HG03469 (cell line): ENCODE measurements around the gene VOPP1.

Experiments used
- ATAC-seq: cut with Tn5 transposase; IDR thresholded peaks from one replicate; pipeline ENCODE4 v1.9.1; 2021; ENCODE audit warnings: mild to moderate bottlenecking, moderate library complexity, moderate number of reproducible peaks; ENCODE audit not compliant: unreplicated experiment

VOPP1 gene

GRCh38 chr7:55440040-55440690 is 132.1 kb downstream of the VOPP1 start:
- ATAC-seq, result no peak

DNA sequence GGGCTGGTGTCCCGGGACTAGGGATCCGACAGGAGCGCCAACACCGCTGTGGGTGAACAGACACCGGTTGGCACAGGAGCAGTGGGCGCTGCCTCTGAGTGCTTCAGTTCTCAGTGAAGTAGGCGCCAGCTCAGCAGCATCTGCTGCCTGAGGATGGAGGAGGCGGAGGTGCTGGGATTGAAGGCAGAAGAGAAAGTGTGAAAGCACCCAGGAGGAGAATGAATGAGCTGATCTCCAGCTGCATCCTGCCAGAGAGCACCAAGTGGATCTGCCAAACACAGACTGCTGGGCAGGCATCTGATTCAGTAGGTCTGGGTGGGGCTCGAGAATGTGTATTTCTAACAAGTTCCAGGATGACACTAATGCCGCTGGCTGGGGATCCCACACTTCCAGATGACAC is 132.7 kb downstream of the VOPP1 start:
- no peak for ATAC-seq

DNA sequence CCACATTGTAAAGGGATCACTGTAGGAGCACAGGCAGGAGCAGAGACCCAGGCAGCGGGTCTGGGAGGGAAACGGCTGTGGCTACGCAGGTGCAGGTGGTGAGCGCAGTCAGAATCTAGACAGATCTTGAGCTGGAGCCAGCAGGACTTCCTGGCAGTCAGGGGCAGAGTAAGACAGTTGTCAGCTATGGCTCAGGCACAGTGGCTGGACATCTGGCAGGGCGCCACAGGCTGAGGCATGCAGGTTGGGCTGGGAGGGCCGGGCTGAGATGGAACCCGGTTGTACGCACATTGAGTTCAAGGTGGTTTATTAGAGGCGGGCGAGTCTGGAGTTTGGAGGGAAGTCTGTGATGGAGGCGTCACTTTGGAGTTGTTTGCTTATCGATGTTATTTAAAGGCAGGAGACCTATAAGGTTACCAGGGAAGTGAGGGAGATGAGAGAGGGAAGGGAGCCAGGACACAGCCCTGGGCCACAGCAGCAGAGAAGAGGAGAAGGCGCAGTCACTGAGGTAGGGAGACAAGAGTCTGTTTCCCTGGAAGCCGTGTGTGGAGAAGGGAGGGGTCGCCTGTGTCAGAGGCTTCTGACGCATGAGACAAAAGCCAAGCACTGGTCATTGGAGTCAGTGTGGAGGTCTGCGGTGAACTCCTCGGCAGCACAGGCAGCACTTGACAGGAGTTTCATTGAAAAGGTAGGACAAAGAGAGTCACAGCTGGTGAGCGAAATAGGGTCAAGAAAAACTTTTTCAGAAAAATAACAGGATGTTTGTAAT is 133.4 kb downstream of the VOPP1 start:
- ATAC-seq, result no peak

- ATAC-seq, result no peak
Observed at GRCh38 chr7:55438085-55438756, 134.1 kb downstream of the VOPP1 start.

DNA sequence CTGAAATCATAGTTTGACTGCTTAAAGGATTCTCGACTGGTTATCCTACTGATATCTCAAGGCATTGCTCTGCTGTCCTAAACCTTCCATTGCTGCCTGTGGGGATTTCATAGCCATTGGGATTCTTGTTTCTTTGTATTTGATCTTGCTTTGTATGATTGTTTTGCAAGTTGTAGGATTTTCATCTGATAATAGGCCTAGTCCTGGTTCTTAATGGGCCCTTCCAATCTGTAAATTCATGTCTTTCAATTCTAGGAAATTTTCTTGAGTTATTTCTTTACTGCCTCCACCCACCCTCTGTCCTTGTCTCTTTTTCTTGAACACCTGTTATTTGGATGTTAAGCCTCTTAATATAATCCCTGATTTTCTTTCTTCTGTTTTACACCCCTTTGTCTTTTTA is 134.9 kb downstream of the VOPP1 start:
- ATAC-seq, result no peak

DNA sequence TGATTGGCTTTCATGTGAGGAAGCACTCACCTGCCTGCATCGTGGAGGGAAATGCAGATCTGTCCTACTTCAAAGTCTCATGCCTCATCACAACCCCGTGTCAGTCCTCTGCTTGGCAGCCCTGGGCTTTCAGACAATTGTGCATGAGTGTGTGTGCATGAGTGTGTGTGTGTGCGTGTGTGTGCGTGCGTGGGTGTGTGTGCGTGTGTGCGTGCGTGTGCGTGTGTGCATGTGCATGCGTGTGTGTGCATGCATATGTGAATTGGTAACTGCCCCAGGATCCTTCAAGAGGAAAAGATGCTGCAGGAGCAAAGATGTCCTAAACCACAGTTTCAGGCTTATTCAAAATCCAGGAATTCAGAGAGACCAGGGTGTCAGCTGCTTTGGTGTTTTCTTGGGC is 135.8 kb downstream of the VOPP1 start:
- ATAC-seq, result no peak

GRCh38 chr7:55435466-55435865 is 136.8 kb downstream of the VOPP1 start:
- ATAC-seq, result no peak

GRCh38 chr7:55432939-55433784 is 139.1 kb downstream of the VOPP1 start:
- ATAC-seq, result peak; percentile 71

GRCh38 chr7:55432506-55432905 is 139.8 kb downstream of the VOPP1 start:
- no peak for ATAC-seq

DNA sequence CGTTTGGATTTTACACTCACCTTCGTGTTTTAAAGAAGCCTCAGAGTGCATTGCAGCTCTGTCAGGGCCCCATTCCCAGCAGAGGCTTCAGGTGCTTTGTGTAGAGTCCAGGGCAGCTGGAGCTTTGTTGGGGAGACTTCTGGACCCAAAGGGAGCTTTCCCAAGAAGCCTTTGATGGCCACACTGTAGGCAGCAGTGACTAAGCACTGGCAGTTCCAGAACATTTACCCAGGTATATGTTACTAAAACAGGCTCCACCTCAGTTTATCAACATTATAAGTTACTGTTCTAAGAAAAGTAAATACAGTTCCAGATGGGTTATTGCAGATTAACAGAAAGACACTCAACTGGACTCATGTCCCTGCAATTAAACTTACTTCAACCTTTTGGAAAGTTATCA is 140.4 kb downstream of the VOPP1 start:
- ATAC-seq, result no peak

DNA sequence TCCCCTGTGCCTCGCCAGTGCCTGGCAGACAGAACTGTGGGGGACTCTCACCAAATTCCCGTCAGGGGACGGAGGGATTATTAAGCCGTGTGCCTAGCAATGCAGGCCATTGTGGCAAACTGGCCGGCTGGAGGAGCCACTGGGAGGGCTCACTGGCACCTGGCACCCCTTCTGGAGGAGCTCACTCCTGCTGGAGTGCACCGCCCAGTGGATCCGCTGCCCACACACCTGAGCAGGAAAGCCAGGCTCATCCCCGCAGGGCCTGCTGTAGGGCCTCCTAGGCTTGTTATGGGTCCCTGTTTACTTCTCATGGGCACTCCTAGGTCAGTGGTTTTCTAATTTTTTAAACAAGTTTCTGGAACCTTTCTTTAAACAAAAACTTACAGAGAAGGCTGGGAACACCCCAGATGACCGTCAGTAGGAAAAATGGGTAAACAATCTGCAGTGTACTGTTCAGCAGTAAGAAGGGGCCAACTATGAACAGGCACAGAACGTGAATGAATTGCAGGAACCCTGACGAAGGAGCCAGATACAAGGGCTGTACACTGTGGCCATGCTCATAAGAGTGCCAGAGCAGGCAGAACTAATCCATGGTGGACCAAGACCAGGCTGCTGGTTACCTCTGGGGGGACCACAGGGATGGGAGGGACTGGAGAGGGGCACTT is 142.3 kb downstream of the VOPP1 start:
- ATAC-seq, result no peak

- no peak for ATAC-seq
Observed at GRCh38 chr7:55427800-55428199, 144.5 kb downstream of the VOPP1 start.

GRCh38 chr7:55427342-55427741 is 145.0 kb downstream of the VOPP1 start:
- no peak for ATAC-seq

DNA sequence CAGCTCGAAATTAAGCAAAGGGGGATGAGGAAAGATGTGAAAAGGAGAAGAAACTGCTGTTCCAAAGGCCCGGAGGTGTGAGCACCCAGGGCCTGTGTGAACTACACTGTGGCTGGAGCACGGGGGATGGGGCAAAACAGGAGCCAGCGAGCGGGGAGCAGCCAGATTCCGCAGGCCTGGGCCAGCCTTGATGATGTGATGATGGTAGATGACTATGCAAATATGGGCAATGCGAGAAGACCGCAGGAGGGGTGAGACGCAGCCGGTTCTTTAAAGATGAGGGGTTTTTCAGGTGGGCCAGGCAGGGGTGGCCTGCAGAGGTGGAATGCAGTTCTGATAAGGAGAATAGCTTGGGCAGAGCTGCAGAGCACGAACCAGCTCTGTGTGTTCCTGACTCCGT is 145.6 kb downstream of the VOPP1 start:
- ATAC-seq, result no peak

DNA sequence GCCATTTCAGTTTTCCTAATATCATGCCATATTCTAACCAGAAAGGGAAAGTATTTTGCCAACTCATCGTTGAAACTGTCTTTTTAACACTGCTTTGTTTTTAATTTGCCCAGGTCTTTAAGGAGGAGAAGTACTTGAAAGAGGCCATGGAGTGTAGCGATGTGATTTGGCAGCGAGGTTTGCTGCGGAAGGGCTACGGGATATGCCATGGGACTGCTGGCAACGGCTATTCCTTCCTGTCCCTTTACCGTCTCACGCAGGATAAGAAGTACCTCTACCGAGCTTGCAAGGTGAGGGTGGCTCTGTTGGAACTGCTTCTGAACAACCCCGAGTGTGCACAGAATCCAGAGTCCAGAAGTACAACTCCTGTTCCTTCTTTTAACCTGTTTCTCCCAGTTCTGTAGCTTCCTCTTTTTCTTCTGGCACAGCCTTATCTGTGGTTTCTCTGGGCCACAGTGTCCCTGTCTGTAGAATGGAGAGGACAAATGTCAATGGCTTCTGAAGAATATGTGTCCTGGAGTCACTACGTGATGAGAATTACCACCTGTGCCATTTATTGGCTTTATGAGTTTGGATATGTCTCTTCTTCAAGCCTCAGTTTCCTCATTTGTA is 147.1 kb downstream of the VOPP1 start:
- ATAC-seq, result no peak

DNA sequence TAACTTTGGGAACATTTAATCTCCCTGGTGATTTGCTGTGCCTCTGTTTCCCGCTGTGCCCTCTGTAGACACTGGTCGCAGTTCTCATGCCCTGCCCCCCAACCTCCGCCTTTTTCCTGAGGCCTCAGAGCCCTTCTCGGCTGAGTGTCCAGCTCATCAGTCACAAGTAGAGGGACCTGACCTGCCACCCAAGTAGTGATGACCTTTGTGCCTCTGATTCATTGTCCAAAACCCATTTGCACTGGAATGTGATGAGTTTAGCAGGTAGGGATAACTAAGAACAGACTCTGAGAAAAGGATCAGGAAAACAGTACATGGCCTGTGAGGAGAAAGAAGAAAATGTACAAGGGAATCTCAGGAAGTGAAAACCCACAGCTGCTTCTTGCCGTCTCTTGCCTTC is 148.4 kb downstream of the VOPP1 start:
- no peak for ATAC-seq

- ATAC-seq, result no peak
Observed at GRCh38 chr7:55423277-55423711, 149.0 kb downstream of the VOPP1 start.
